GM12892 (cell line): Measurements from ENCODE around the gene ZNF57.

Experiments
- POLR2AphosphoS5 ChIP-seq: IDR thresholded peaks from 2 replicates; pipeline ENCODE4 v1.6.1; 2011; ENCODE audit warnings: low read depth, low read length, control low read depth
- TAF1 ChIP-seq: IDR thresholded peaks from 2 replicates; pipeline ENCODE4 v1.6.1; 2011; ENCODE audit warnings: low read depth, mild to moderate bottlenecking, control low read depth, low read length, borderline replicate concordance

DNA sequence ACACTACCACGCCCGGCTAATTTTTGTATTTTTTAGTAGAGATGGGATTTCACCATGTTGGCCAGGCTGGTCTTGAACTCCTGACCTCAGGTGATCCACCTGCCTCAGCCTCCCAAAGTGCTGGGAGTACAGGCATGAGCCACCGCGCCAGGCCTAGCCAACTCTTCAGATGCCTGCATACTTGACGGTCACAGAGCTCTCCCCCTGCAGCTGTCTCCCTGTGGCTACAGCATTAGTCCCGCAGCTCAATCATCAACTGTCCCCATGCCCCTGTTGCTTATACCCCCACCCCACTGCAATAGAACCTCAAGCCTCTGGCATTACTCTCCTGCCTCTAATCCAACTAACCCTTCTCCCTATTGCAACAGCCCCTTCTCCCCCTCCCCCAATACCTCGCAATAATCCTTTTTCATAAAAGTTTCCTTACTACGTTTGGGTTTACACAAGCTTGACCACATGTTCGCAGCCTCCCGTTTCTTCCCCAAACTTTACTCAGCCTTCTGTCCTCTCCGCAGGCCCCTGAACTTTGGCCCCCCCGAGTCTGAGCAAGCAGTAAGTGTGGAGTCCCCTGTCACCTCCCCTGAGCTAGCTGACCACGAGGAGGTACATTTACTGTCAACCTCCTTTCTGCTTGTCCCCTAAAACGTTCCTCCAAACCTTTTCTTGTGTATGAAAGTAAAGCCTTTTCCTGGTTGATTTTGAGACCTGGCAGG, 42.4 kb downstream of the ZNF57 start:
- TF ChIP-seq TAF1 (no peak), POLR2AphosphoS5 (no peak)
